HG02870 (cell line): ENCODE data around the gene KLHDC3.
A peak's percentile ranks its signal among the peaks of the same experiment; 100 is the strongest.

Experiments used
- ATAC-seq: cut with Tn5 transposase; IDR thresholded peaks from one replicate; pipeline ENCODE4 v1.9.1; 2021; ENCODE audit warnings: mild to moderate bottlenecking, moderate library complexity; ENCODE audit not compliant: unreplicated experiment

Gene KLHDC3, protein sequence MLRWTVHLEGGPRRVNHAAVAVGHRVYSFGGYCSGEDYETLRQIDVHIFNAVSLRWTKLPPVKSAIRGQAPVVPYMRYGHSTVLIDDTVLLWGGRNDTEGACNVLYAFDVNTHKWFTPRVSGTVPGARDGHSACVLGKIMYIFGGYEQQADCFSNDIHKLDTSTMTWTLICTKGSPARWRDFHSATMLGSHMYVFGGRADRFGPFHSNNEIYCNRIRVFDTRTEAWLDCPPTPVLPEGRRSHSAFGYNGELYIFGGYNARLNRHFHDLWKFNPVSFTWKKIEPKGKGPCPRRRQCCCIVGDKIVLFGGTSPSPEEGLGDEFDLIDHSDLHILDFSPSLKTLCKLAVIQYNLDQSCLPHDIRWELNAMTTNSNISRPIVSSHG

DNA sequence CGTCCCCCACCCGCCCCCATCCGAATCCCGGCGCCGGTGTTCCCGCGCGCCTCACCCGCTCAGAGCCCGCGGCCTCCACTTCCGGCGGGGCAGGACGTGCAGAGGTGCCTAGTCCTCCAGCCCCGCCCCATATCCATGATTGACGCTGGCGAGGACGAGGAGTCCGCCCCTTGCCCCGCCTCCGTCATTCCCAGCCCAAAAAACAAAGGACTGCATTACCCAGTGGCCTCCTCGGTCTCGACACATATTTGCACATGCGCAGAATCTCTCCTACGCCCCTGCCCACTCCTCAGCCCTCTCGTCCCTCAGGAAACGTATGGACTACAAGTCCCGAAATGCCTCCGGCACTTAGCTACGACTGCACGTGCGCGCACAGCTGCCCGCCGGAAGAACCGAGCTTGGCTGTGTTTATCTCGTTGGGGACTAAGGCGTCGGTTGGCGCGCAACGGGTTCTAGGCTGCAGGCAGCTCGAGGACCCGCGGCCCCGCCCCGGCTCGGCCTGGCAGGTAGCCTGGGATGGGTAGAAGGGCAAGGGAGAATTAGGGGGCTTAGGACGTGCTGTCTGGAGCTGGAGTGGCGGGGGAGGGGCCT, at the start of gene KLHDC3, which contains the start of gene MEA1:
TSS of gene KLHDC3 (plus strand) at position 407 of the 591 bp plus-strand sequence. CDS start 2,944 bp downstream, outside the sequence.
TSS of gene MEA1 (minus strand) at position 104 of the 591 bp plus-strand sequence. CDS start 133 bp downstream, outside the sequence.
- peak; percentile 85 for ATAC-seq

DNA sequence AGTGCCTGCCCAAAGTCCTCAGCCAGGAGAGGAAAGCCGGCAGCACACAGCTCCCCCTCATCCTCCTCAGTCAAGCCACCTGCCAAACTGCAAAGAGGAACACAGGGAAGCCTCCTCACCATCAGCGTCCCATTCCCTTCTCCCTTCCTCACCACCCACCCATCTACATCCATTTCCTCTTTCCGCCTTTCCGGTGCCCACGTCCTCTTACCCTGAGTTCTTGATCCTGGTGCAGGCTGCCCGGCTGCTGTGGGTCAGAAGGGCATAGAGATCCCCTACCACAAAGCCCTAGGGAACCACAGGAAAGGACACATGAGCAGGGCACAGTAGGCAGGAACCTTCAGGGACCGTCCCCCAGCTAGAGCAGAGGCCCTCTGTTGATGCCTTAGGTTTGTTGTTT, 47.5 kb upstream of the KLHDC3 start:
- ATAC-seq = no peak

- ATAC-seq = no peak
These were observed 46.8 kb upstream of the KLHDC3 start for GRCh38 chr6:42967228-42967627.

- no peak for ATAC-seq
These were observed 45.8 kb upstream of the KLHDC3 start for GRCh38 chr6:42968126-42968701.

DNA sequence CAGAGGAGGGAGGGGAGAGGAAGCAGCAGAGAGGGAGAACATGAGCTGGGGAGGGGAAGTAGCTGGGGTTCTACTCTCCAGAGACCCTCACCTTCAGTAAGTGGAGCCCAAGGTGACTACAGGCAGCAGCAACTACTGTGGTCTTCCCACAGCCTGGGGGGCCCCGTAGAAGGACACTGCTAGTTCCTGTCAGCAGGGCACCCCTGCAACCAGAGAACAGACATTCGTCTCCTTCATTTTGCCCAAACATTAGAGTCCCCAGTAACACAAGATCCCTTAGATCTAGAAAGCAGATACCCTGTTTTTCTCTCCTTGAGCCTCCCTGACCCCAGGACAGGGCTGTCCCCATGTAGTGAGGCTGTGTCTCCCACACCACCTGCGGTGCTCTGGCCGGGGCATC, 45.3 kb upstream of the KLHDC3 start:
- no peak for ATAC-seq

DNA sequence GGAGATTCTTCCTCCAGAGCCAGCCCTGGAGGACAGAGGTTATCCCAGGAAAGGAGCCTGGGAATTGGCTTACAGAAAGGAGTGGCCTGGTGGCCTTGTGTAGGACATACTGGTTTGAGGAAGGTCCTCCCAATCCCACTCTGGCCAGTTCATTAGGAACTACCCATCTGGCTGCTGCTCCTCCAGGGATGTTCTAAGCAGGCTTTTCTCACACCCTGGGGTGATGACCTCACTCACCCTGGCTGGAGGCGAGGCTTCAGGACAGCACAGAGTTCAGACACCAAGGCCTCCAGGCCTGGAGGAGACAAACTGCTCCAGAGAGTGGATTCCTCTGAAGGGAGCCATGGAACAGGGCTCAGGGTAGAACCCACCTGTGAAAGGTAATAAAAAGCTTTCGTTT, 44.6 kb upstream of the KLHDC3 start:
- ATAC-seq = no peak

- ATAC-seq = no peak
These were observed 44.1 kb upstream of the KLHDC3 start for GRCh38 chr6:42969934-42970333.

- ATAC-seq = no peak
These were observed 43.0 kb upstream of the KLHDC3 start for GRCh38 chr6:42970871-42971612.

DNA sequence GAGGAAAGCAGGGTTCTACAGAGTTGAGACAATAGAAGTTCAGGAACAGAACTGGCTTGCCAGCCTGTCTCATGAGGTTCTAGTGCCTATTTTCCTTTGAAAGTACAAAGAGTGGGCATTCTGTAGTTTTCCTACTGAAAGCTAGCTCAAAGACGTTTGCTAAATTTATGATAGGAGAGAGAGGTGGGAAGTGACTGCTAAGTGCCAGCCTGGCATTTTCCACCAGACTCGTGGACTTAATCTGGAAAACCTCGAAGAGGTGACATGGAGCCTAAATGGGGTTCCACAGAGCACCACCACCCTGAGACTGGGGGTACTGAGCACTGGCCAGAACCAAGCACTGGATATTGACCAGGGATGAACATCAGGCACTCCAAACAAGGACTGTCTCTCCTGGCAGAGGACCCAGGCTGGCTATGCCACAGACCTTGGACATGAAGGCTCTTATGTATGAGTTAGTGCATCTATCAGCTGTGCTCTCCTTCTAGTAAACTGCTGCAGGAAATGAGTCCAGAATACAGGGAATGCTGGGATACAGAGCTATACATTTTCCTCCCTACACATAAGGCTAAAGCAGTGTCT, 42.2 kb upstream of the KLHDC3 start:
- no peak for ATAC-seq

- no peak for ATAC-seq
These were observed 40.1 kb upstream of the KLHDC3 start for GRCh38 chr6:42973926-42974325.

DNA sequence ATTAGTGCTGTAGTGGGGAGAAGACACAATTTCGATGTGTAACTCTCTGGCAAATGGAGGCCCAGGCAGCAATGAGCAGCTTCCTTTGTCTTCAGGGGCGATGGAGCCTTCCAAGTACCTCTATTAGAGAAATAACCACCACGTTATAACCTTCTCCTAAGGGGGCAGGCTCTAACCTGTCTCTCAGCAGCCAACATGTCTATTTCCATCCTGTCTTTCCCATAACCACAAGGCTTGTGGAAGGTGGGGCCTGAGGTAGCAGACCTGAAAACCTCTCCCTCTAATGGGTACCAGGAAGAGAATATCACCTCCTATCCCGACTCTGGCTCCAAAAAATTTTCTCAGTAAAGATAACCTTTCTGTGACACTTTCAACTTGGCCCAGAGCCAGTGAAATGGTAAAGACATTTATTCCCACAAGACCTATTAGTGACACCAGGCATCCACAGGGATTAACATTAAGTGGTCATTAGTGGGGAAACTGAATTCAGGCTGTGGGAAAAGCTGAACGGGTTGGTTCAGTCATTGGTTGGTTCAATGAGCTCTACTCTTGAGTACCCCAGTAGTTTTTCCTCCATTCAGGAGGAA, 39.0 kb upstream of the KLHDC3 start:
- ATAC-seq = no peak

DNA sequence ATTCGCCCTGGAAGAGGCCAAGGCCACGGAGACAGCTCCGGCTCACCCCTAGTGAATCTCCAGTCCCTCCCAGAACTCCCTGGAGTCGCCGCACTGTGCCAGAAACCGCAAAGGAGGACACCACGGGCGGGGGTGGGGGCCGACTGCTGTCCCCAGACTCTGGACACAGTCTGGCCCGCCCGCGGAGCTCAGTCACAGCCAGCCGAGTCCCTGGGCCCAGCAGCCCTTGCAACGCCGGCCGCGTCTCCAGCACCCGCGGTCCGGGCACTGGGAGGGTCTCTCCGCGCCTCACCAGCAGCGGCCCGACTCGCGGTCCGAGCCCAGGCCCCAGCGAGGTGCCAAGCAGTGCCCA, 35.6 kb upstream of the KLHDC3 start:
- peak; percentile 24 for ATAC-seq

DNA sequence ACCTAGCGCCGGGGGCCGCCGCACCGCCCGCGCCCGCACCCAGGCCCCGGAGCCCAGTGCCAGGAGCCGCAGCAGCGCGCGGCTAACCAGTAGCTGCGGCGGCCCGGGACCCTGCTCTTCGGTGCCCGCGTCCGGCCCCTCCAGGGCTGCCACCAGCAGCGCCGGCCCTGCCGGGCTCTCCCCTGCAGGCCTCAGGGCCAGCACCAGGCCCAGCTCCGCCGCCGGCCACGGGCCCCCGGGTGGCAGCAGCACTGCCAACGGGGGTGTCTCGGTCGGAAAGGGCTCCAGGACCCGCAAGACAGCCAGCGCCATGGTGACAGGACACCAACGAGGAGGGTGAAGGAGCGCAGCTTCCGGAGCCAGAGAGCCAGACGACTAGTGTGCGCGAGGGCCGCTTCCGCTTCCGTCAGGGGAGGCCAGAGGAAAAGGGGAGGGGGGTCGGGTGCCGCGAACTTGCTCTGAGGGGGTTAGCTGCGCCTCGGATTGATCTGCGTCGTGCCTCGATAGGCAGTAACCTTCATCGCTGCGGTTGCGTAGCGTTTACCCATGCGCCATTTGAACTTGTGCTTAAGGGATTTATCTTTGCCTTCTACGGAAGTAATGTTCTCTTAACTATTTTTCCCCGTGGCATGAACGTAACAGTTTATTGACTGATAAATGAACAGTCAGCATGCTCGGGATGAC, 35.1 kb upstream of the KLHDC3 start, which contains the start of gene PEX6:
TSS of gene PEX6 (minus strand) at position 343 of the 684 bp plus-strand sequence. CDS start at position 312, 31 bp downstream.
- peak; percentile 76 for ATAC-seq

DNA sequence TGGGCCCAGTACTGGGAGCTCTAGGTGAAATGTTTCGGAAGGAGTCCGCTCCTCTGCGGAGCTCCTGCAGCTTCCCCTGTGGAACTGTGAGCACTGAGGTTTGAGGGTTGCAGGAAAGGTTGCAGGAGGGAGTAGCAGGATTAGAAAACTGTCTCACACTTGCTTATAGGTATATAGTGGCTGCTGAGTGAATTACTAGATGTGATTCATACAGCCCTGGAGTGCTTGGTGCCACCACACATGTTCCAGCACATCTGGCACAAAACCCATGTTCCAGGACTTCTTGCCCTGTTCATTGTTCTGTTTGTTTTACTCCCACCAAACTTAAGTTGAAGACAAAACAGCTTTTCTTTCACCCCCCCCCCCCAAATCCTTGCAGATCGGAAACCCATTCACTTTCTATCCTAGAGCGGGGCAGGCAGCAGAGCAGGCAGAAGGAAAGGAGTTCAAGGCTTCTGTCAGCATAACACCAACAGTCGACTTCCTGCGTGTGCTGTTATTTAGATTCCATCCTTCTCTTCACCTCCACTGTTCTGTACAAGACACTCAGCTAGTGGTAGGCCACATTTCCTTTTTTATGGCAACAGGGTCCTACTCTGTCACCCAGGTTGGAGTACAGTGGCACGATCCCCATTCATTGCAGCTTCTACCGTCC, 34.4 kb upstream of the KLHDC3 start:
- no peak for ATAC-seq

- no peak for ATAC-seq
These were observed 32.2 kb upstream of the KLHDC3 start for GRCh38 chr6:42981836-42982235.

- peak; percentile 88 for ATAC-seq
These were observed 29.8 kb upstream of the KLHDC3 start, which contains the start of gene PPP2R5D for GRCh38 chr6:42984001-42984923. Gene PPP2R5D, plus strand, starts transcription at chr6:42984570. Its CDS starts 108 bp downstream, at chr6:42984678.

DNA sequence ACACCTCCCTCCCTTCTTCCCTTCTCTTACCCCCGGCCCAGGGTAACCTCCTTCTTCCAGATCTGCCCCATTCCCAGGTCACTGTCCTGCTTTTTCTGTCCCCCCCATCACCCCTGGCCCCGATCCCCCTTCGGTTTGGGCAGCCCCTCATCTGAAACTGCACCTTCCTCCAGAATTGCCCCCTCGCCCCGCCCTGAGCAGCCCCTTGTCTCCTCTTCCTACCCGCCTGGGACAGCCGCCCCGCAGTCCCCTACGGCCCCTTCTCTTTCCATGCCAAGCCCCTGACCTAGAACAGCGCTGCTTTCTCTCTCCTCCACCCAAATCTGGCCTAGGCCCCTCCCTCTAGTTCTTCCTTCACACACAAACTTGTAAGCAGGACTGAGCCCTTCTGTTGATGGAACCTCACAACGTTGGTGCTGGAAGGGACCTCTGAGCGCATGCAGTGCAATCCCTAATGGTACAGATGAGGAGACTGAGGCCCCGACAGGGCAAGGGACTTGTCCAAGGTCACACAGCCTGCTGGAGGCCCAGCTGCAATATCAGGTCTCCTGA, 29.0 kb upstream of the KLHDC3 start:
- ATAC-seq = no peak
